ENCODE measurements around the gene SHE.
"Not testable (repeated sequence)": the region's sequence is repeated elsewhere in the genome, so short reads cannot be mapped to it uniquely, and the experiment has no call there.

Gene SHE

GRCh38 chr1:154514066-154514553 is 11.9 kb upstream of the SHE start:
- DNase-seq (ENCODE audit: low read depth, low spot score) = no peak

GRCh38 chr1:154512760-154513159 is 10.5 kb upstream of the SHE start:
- no peak for DNase-seq (ENCODE audit: low read depth, low spot score)

- DNase-seq (ENCODE audit: low read depth, low spot score) = no peak
Measured at GRCh38 chr1:154503898-154504297, 1.7 kb upstream of the SHE start.

- no peak for DNase-seq (ENCODE audit: low read depth, low spot score)
Measured at GRCh38 chr1:154502744-154503115, 518 bp upstream of the SHE start.

- no peak for DNase-seq (ENCODE audit: low read depth, low spot score)
Measured at GRCh38 chr1:154501423-154502065, 668 bp downstream of the SHE start.

GRCh38 chr1:154500533-154500932 is 1.7 kb downstream of the SHE start:
- DNase-seq (ENCODE audit: low read depth, low spot score) = no peak

- no peak for DNase-seq (ENCODE audit: low read depth, low spot score)
Measured at GRCh38 chr1:154499446-154499845, 2.8 kb downstream of the SHE start.

GRCh38 chr1:154497026-154497806 is 5.0 kb downstream of the SHE start:
- DNase-seq (ENCODE audit: low read depth, low spot score) = no peak

- no peak for DNase-seq (ENCODE audit: low read depth, low spot score)
Measured at GRCh38 chr1:154496383-154496782, 5.8 kb downstream of the SHE start.

GRCh38 chr1:154495496-154496273 is 6.5 kb downstream of the SHE start:
- DNase-seq (ENCODE audit: low read depth, low spot score) = no peak

GRCh38 chr1:154493276-154493675 is 8.9 kb downstream of the SHE start:
- no peak for DNase-seq (ENCODE audit: low read depth, low spot score)

- DNase-seq (ENCODE audit: low read depth, low spot score) = no peak
Measured at GRCh38 chr1:154492115-154492514, 10.1 kb downstream of the SHE start.

- no peak for DNase-seq (ENCODE audit: low read depth, low spot score)
Measured at GRCh38 chr1:154490317-154490716, 11.9 kb downstream of the SHE start.

GRCh38 chr1:154489695-154490274 is 12.4 kb downstream of the SHE start:
- no peak for DNase-seq (ENCODE audit: low read depth, low spot score)

GRCh38 chr1:154488922-154489321 is 13.3 kb downstream of the SHE start:
- DNase-seq (ENCODE audit: low read depth, low spot score) = no peak

GRCh38 chr1:154486756-154487155 is 15.5 kb downstream of the SHE start:
- DNase-seq (ENCODE audit: low read depth, low spot score) = not testable (repeated sequence)

GRCh38 chr1:154485910-154486496 is 16.2 kb downstream of the SHE start:
- no peak for DNase-seq (ENCODE audit: low read depth, low spot score)

GRCh38 chr1:154485106-154485505 is 17.1 kb downstream of the SHE start:
- no peak for DNase-seq (ENCODE audit: low read depth, low spot score)

- no peak for DNase-seq (ENCODE audit: low read depth, low spot score)
Measured at GRCh38 chr1:154483941-154484803, 18.0 kb downstream of the SHE start.

GRCh38 chr1:154481053-154481452 is 21.2 kb downstream of the SHE start:
- DNase-seq (ENCODE audit: low read depth, low spot score) = no peak
